Measurements from ENCODE around the gene PLAAT5.

- TF ChIP-seq, protein P1, sequence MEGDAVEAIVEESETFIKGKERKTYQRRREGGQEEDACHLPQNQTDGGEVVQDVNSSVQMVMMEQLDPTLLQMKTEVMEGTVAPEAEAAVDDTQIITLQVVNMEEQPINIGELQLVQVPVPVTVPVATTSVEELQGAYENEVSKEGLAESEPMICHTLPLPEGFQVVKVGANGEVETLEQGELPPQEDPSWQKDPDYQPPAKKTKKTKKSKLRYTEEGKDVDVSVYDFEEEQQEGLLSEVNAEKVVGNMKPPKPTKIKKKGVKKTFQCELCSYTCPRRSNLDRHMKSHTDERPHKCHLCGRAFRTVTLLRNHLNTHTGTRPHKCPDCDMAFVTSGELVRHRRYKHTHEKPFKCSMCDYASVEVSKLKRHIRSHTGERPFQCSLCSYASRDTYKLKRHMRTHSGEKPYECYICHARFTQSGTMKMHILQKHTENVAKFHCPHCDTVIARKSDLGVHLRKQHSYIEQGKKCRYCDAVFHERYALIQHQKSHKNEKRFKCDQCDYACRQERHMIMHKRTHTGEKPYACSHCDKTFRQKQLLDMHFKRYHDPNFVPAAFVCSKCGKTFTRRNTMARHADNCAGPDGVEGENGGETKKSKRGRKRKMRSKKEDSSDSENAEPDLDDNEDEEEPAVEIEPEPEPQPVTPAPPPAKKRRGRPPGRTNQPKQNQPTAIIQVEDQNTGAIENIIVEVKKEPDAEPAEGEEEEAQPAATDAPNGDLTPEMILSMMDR (conservative IDR thresholded peaks at IDR 0.05; ENCODE audit: low read depth, low read length) = no peak
- no peak for TF ChIP-seq EZH2 (IDR thresholded peaks at IDR 0.05; ENCODE audit: borderline replicate concordance, low read depth, low read length, poor library complexity, severe bottlenecking)
Observed at GRCh38 chr11:63502252-63502820, 11.4 kb upstream of the PLAAT5 start.
